CD14-positive monocyte (primary cell): ENCODE results near the gene MYL6B. TPM values are rescaled to one million over a fixed set of nuclear protein-coding genes. Genes with fewer than 3 reads are reported as not detected.

Experiments used
- DNase-seq, 3 donors: peaks; one replicate each; pipeline ENCODE4 v3.0.0-alpha.2; 2011 to 2022
- H2AFZ ChIP-seq: 2 replicates; pipeline ENCODE4 v1.6.0; 2012; ENCODE audit warnings: mild to moderate bottlenecking, low read depth, low read length, inconsistent platforms; ENCODE audit not compliant: insufficient read depth, poor library complexity, severe bottlenecking
- H3K27ac ChIP-seq, 2 donors: 1 replicate in 1 of 2; 2 replicates in 1 of 2; pipeline ENCODE4 v1.5.1; 2012 to 2013; ENCODE audit warnings: low read length in 2 of 2, control low read depth in 1 of 2, inconsistent platforms in 1 of 2, low read depth in 1 of 2, mild to moderate bottlenecking in 1 of 2
- H3K27me3 ChIP-seq, 2 donors: one replicate each; pipeline versions ENCODE4 v1.6.0 to v1.6.1; 2011 to 2013; ENCODE audit warnings: low read length in 2 of 2; ENCODE audit not compliant: control insufficient read depth in 2 of 2, insufficient read depth in 2 of 2
- H3K36me3 ChIP-seq, 2 donors: replicated peaks in 1 of 2; 1 replicate in 1 of 2; 2 replicates in 1 of 2; pipeline versions ENCODE4 v1.5.1 to v1.6.1; 2012 to 2013; ENCODE audit warnings: low read length in 2 of 2, control low read depth in 1 of 2, inconsistent platforms in 1 of 2, mild to moderate bottlenecking in 1 of 2; ENCODE audit not compliant: insufficient read depth in 2 of 2, control insufficient read depth in 1 of 2
- H3K4me1 ChIP-seq, 2 donors: 1 replicate in 1 of 2; 2 replicates in 1 of 2; pipeline versions ENCODE4 v1.5.1 to v1.6.1; 2012 to 2013; ENCODE audit warnings: low read length in 2 of 2, control low read depth in 1 of 2, inconsistent platforms in 1 of 2, mild to moderate bottlenecking in 1 of 2, moderate library complexity in 1 of 2; ENCODE audit not compliant: insufficient read depth in 2 of 2, control insufficient read depth in 1 of 2
- H3K4me2 ChIP-seq: replicated peaks from 2 replicates; pipeline ENCODE3; 2012; ENCODE audit warnings: low read length, moderate library complexity, mild to moderate bottlenecking; ENCODE audit not compliant: poor library complexity, severe bottlenecking; ENCODE audit errors: extremely low read depth
- H3K4me3 ChIP-seq, 3 experiments: fragments of 200-600 bp in 1 of 3; sonication (generic) in 1 of 3; replicated peaks in 1 of 3; 1 replicate in 2 of 3; 2 replicates in 1 of 3; pipeline ENCODE4 v1.5.1; 2011 to 2013; ENCODE audit warnings: low read length in 3 of 3, mild to moderate bottlenecking in 3 of 3, control low read depth in 2 of 3, low read depth in 2 of 3, inconsistent platforms in 1 of 3, moderate library complexity in 1 of 3
- H3K79me2 ChIP-seq: 2 replicates; pipeline ENCODE4 v1.6.0; 2012; ENCODE audit warnings: mild to moderate bottlenecking, control low read depth, inconsistent platforms, low read length, moderate library complexity; ENCODE audit not compliant: insufficient read depth
- H3K9ac ChIP-seq: 2 replicates; pipeline ENCODE4 v1.6.0; 2017; ENCODE audit warnings: low read length, mild to moderate bottlenecking; ENCODE audit not compliant: insufficient read depth, poor library complexity, severe bottlenecking
- H3K9me3 ChIP-seq, 2 donors: replicated peaks in 1 of 2; 1 replicate in 1 of 2; 2 replicates in 1 of 2; pipeline versions ENCODE4 v1.5.1 to v1.6.1; 2012 to 2013; ENCODE audit warnings: low read length in 2 of 2, control low read depth in 1 of 2; ENCODE audit not compliant: control insufficient read depth in 1 of 2, insufficient read depth in 1 of 2
- H4K20me1 ChIP-seq: 2 replicates; pipeline ENCODE4 v1.6.0; 2012; ENCODE audit warnings: mild to moderate bottlenecking, low read length, control low read depth, moderate library complexity; ENCODE audit not compliant: insufficient read depth
- H3K27ac Mint-ChIP-seq, 7 donors: one replicate each; pipeline ENCODE4 v1.8.0; 2020; ENCODE audit warnings: mild to moderate bottlenecking in 7 of 7, mixed read lengths in 7 of 7, moderate library complexity in 6 of 7, inconsistent platforms in 2 of 7
- H3K27me3 Mint-ChIP-seq, 3 donors: one replicate each; pipeline ENCODE4 v1.8.0; 2021 to 2022; ENCODE audit warnings: low read depth in 3 of 3, mild to moderate bottlenecking in 3 of 3, mixed read lengths in 3 of 3, moderate library complexity in 3 of 3, inconsistent platforms in 1 of 3
- H3K36me3 Mint-ChIP-seq, 2 donors: one replicate each; pipeline ENCODE4 v1.8.0; 2020; ENCODE audit warnings: mixed read lengths in 2 of 2, inconsistent platforms in 1 of 2, mild to moderate bottlenecking in 1 of 2
- H3K4me1 Mint-ChIP-seq: one replicate; pipeline ENCODE4 v1.8.0; 2020; ENCODE audit warnings: mild to moderate bottlenecking, mixed read lengths
- H3K4me3 Mint-ChIP-seq, 2 donors: one replicate each; pipeline ENCODE4 v1.8.0; 2020; ENCODE audit warnings: mild to moderate bottlenecking in 2 of 2, mixed read lengths in 2 of 2, moderate library complexity in 1 of 2
- H3K9me3 Mint-ChIP-seq, 7 donors: one replicate each; pipeline ENCODE4 v1.8.0; 2020 to 2022; ENCODE audit warnings: mixed read lengths in 7 of 7, mild to moderate bottlenecking in 6 of 7, moderate library complexity in 6 of 7, inconsistent platforms in 2 of 7
- CTCF ChIP-seq: fragments of 200-600 bp; IDR thresholded peaks from one replicate; pipeline ENCODE4 v1.8.0; 2022; ENCODE audit warnings: antibody characterized with exemption, mild to moderate bottlenecking
- WGBS: methylation state at CpG from one replicate; pipeline ENCODE4 v1.1.5; 2013; ENCODE audit warnings: missing lambda C conversion rate; ENCODE audit not compliant: insufficient coverage; 5-methylcytosine and 5-hydroxymethylcytosine counted together
- intact Hi-C, 2 donors: fragments of 100-400 bp; cut with micrococcal nuclease; formaldehyde crosslinking; loops; one replicate each; pipeline versions ENCODE4 v1.15.0 to v1.15.1; 2023
- polyA plus RNA-seq, 3 donors: library from polyadenylated mRNA; depleted of rRNA in 1 of 3; unstranded in 2 of 3; stranded (reverse) in 1 of 3; fragments of 300-500 nt in 2 of 3; fragments of >200 nt in 1 of 3; fragmentation: Illumina TruSeq in 2 of 3; gene quantifications; 1 replicate in 2 of 3; 2 replicates in 1 of 3; pipeline ENCODE4 v1.2.3, GENCODE V29; 2012 to 2021

Gene MYL6B
- polyA plus RNA-seq, 3 donors, result 2.7 to 4.3 (median 4.1) TPM

GRCh38 chr12:56143870-56144269 lies 8.5 kb upstream of the MYL6B start:
- Histone ChIP-seq H2AFZ (peak overlapping the region; percentile 11), H4K20me1 (no peaks in the 10 kb centered on the region), H3K4me3 (peak overlapping the region in 1 of 3 experiments; percentile 23), H3K4me2 (peak overlapping the region; percentile 19), H3K36me3 (peaks cover 41 to 53% of the 10 kb centered on the region in 2 donors), H3K79me2 (no peaks in the 10 kb centered on the region), H3K27me3 (no peaks in the 10 kb centered on the region), H3K27ac (peak overlapping the region; percentile 46 to 60), H3K9me3 (no peaks in the 10 kb centered on the region), H3K9ac (peak overlapping the region; percentile 19), H3K4me1 (peaks cover 29 to 30% of the 10 kb centered on the region in 2 donors)
- Mint-ChIP-seq H3K9me3 (peaks cover 0 to 2% (median 0%) of the 10 kb centered on the region in 7 donors), H3K27me3 (peaks cover 0 to 2% (median 0%) of the 10 kb centered on the region in 3 donors), H3K4me1 (peaks cover 29% of the 10 kb centered on the region), H3K27ac (peak overlapping the region in 6 of 7 donors; percentile 52 to 87 (median 84)), H3K36me3 (peaks cover 52 to 60% of the 10 kb centered on the region in 2 donors), H3K4me3 (peak overlapping the region; percentile 27 to 35)
- 59% methylated on average over 7 of the region's 8 CpGs for WGBS
- intact Hi-C loops, result no loop called here
- no peak for DNase-seq
- TF ChIP-seq CTCF, result no peak

GRCh38 chr12:56145217-56145616 lies 7.2 kb upstream of the MYL6B start:
- Histone ChIP-seq H3K79me2 (no peaks in the 10 kb centered on the region), H3K27me3 (no peaks in the 10 kb centered on the region), H3K9me3 (no peaks in the 10 kb centered on the region), H3K4me3 (no peak overlapping the region), H3K36me3 (peaks cover 33 to 39% of the 10 kb centered on the region in 2 donors), H2AFZ (no peak overlapping the region), H3K27ac (no peak overlapping the region), H4K20me1 (no peaks in the 10 kb centered on the region), H3K4me2 (no peak overlapping the region), H3K4me1 (peaks cover 31 to 32% of the 10 kb centered on the region in 2 donors), H3K9ac (no peak overlapping the region)
- WGBS, result no CpG with 5 or more reads among the region's 3 CpGs
- H3K4me1 Mint-ChIP-seq, result peaks cover 32% of the 10 kb centered on the region
- peak overlapping the region in 1 of 7 donors; percentile 32 for H3K27ac Mint-ChIP-seq
- intact Hi-C loops, result no loop called here
- no peak for DNase-seq
- H3K4me3 Mint-ChIP-seq, result no peak overlapping the region
- TF ChIP-seq CTCF, result no peak
- H3K9me3 Mint-ChIP-seq, result peaks cover 0 to 2% (median 0%) of the 10 kb centered on the region in 7 donors
- peaks cover 45 to 53% of the 10 kb centered on the region in 2 donors for H3K36me3 Mint-ChIP-seq
- H3K27me3 Mint-ChIP-seq, result peaks cover 0 to 2% (median 0%) of the 10 kb centered on the region in 3 donors
